ENCODE results near the gene STARD13. TPM values are rescaled to one million over a fixed set of nuclear protein-coding genes. Genes with fewer than 3 reads are reported as not detected.

STARD13 gene
- total RNA-seq, 4 donors from 2014 or later, result 31.1 to 63.4 (median 38.9) TPM

- ATAC-seq (ENCODE audit: low FRiP score), result no peak
- TF ChIP-seq CTCF (IDR thresholded peaks at IDR 0.05), result no peak
- no peak for DNase-seq (ENCODE audit: low spot score)
These were observed 98.7 kb downstream of the STARD13 start for GRCh38 chr13:33186861-33187291.

- no peak for TF ChIP-seq CTCF (IDR thresholded peaks at IDR 0.05)
- ATAC-seq (ENCODE audit: low FRiP score), result no peak
These were observed 99.7 kb downstream of the STARD13 start for GRCh38 chr13:33185853-33186252.

GRCh38 chr13:33184530-33184929, 101.0 kb downstream of the STARD13 start:
- no peak for DNase-seq (ENCODE audit: low spot score)
- no peak for ATAC-seq (ENCODE audit: low FRiP score)
- no peak for TF ChIP-seq CTCF (IDR thresholded peaks at IDR 0.05)

More at GRCh38 chr13:33185853-33186252, 99.7 kb downstream of the STARD13 start:
- no peak for DNase-seq (ENCODE audit: low spot score)

GRCh38 chr13:33184112-33184490, 101.5 kb downstream of the STARD13 start:
- no peak for ATAC-seq (ENCODE audit: low FRiP score)
- TF ChIP-seq CTCF (IDR thresholded peaks at IDR 0.05), result no peak
- DNase-seq (ENCODE audit: low spot score), result no peak

DNA sequence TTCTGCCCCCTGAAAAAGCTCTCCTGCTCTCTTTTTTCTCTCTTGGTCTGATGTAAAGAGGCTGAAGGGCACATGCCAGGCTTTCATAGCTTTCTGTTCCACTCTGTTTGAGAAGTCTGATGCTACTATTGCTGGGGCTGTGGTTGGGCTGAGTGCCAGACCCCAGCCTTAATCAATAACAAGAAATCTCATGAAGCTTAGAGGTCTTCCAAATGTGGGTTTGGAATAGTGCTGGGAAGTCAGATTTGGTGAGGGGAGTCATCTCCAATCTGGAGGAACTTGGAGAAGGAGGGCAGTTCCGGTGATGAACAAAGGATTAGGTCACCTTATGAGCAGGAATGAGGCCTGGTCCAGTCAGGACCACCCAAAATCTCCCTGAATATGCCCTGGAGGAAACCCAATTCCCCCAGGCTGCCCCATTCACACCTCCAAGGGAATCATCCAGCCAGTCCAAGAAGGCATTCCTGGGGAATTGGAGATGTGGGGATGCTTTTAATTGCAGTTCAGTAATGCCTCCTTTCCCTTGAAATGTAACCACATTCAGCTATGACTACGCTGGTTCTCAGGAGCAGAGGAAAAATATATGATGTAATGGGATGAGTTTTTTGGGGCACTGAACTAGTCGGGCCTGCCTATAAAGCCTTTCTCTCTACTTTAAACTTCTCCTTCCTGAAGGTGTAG, 102.0 kb downstream of the STARD13 start:
- no peak for TF ChIP-seq CTCF (IDR thresholded peaks at IDR 0.05)
- no peak for ATAC-seq (ENCODE audit: low FRiP score)

DNA sequence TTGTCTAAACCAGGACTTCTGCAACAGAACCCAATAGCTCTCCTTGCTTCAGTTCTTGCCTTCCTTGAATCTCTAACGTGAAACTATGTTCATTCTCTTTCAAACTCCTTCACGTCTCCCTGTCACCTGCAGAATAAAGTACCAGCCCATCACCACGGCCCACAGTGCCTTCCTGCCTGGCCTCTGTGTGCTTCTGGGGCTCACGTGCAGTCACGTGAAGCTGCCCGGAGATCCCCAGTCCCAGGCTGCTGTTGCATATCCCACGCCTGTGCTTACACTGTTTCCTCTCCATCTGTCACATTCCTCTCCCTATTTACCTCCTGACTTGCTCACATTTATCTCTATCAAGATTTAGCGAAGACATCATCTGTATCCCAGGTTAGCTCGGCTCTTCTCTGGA, 102.8 kb downstream of the STARD13 start:
- no peak for TF ChIP-seq CTCF (IDR thresholded peaks at IDR 0.05)
- ATAC-seq (ENCODE audit: low FRiP score), result no peak
- no peak for DNase-seq (ENCODE audit: low spot score)

More for the DNA sequence above, 102.0 kb downstream of the STARD13 start:
- no peak for DNase-seq (ENCODE audit: low spot score)

GRCh38 chr13:33181264-33181663, 104.3 kb downstream of the STARD13 start:
- DNase-seq (ENCODE audit: low spot score) (no peak), ATAC-seq (ENCODE audit: low FRiP score) (no peak)
- no peak for TF ChIP-seq CTCF (IDR thresholded peaks at IDR 0.05)

All from omental fat pad (tissue), 4 donors.